NCI-H1048 (cell line): ENCODE data around the gene UBE2G2.

Experiments
- DNase-seq: peaks from one replicate; lab custom pipeline; 2025; lab: John Stamatoyannopoulos, UW

UBE2G2 gene

DNA sequence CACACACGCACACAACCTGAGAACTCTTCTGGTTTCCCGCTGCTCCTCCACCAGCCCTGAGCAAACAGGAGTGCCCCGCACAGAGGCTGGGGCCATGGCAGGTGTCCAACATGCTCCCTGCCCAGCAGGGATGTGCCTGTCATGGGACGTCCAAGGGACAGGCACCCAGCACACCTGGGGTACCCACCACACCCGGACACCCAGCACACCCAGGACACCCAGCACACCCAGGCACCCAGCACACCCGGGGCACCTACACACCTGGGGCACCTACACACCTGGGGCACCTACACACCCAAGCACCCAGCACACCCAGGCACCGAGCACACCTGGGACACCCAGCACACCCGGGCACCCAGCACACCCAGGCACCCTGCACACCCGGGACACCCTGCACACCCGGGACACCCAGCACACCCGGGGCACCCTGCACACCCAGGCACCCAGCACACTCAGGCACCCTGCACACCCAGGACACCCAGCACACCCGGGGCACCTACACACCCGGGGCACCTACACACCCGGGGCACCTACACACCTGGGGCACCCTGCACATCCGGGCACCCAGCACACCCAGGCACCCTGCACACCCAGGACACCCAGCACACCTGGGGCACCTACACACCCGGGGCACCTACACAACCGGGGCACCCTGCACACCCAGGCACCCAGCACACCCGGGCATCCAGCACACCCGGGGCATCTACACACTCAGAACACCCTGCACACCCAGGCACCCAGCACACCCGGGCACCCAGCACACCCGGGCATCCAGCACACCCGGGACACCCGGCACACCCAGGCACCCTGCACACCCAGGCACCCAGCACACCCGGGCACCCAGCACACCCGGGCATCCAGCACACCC, 37.9 kb downstream of the UBE2G2 start:
- DNase-seq = no peak

DNA sequence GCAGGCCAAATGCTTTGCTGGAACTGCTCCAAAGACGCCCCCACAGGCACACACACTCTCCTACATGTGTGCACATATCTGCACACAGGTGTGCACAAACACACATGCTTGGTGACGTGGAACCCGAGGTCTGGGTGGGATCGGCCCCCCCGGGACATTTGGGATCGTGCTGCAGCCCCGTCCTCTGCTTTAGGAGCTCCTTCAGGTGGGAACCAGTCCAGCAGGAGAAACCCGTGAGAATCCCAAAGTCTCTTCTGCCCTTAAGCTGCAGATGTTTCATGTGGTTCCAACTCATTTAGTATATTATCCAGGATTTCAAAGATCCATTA, 38.6 kb downstream of the UBE2G2 start:
- no peak for DNase-seq

DNA sequence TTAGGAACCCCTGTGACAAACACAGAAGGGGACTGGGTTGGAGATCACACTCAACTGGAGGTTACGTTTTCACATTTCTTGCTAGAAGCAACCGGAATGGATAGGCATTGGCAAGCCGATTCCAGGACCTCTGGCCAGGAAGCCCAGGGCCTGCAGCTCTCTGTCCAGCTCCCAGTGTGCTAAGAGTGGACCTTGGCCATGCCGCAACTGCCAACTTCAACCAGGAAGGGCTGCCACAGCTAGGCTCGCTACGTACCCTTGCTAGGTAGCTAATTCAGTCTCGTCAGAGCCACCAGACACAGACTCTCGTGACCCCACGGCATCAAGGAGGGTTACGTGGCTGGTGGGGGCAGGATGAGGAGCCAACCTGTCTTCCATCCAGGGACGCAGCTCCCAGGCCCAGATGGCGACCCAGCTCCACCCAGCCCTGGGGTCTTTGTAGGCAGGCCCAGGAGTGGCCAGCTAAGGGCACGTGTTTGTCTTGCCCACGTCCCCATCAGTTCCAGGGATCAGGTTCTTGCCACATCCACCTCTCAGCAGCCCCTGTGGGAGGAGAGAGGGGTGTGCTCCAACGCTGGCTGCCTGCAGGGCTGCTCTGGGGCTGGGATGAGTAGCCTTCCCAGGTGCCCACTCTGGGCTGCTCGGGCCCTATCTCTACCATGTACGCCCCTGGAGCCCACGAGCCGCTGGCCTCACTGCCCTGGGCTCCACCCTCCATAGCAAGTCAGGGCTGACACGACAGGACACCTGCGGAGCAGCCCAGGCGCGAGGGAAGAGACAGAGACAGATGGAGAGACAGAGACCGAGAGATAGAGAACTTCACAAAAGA, 39.2 kb downstream of the UBE2G2 start:
- no peak for DNase-seq

DNA sequence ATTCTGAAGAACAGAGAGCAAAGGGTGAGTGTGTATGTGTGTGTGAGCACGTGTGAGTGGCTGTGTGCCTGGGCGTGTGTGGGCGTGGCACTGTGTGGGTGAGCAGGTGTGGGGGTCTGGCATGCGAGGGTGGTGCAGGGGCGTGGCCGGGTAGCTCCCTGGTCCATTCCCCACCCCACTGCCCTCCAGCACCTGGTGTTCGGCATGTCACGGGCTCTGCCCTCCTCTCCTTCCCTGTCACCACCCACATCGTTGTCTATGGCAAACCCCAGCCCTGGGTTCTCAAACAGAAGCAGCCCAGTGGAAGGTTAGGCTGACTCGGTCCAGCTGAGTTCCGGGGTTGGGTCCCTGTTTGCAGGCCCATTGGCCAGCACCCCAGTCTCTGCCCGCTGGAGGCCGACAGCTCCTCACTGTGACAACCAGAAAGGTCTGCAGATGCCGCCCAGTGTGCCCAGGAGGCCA, 39.8 kb downstream of the UBE2G2 start:
- DNase-seq = no peak

- DNase-seq = no peak
Measured at GRCh38 chr21:44761011-44761729, 40.5 kb downstream of the UBE2G2 start.

GRCh38 chr21:44760376-44760775, 41.2 kb downstream of the UBE2G2 start:
- DNase-seq = no peak

GRCh38 chr21:44759628-44760285, 41.9 kb downstream of the UBE2G2 start:
- no peak for DNase-seq

GRCh38 chr21:44758781-44759627, 42.6 kb downstream of the UBE2G2 start:
- no peak for DNase-seq

GRCh38 chr21:44758141-44758561, 43.5 kb downstream of the UBE2G2 start:
- no peak for DNase-seq

GRCh38 chr21:44757731-44758130, 43.9 kb downstream of the UBE2G2 start:
- DNase-seq = no peak

DNA sequence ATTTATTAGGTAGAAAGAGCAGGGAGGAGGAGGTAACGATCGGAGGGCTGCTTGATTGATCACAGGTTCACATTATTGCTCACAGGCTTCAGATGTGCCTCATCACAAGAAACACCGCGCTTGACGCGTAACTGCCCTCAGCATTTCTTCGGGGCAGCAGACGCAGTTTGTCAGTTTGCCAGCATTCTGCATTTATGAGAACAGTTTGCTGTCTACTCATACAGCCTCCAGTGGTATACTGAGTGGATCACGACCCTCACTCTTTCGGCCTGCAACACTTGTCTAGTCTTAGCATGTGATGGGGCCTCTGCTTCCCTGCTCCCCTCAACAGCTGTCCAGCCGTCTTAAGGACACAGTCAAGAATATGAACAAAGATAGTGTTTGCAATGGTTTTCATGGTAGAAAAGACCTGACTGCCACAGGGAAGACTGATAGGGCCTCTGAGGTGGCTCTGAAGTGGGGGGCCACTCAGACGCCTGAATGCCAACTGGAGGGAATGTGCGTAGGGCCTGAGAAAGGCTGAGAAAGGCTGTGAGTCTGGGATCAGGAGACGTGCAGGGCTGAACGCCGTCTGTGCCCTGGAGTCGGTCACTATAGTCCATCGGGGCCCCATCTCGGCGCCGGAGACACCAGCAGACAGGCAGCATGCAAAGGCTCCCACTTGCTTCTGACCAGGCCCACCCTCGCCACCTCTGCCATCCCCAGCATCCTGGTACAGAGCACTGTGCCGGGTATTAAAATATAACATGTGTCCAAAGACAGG, 45.0 kb downstream of the UBE2G2 start:
- DNase-seq = no peak

DNA sequence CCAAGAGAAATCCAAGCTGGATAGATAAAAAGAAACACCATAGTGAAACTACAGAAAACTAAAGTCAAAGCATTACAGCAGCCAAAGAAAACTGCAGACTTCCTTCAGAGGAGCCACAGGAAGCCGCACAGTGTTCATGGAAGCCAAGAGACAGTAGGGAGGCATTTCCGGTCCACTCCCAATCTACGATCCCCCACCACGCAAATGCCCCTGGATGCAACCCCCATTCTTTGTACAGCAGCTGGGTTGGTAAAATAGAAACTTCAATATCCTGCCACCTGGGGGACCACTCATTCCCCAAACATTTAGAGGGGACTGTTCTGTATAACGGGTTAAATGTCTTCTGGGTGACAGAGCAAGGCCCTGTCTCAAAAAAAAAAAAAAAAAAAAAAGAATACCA, 46.4 kb downstream of the UBE2G2 start:
- DNase-seq = no peak

DNA sequence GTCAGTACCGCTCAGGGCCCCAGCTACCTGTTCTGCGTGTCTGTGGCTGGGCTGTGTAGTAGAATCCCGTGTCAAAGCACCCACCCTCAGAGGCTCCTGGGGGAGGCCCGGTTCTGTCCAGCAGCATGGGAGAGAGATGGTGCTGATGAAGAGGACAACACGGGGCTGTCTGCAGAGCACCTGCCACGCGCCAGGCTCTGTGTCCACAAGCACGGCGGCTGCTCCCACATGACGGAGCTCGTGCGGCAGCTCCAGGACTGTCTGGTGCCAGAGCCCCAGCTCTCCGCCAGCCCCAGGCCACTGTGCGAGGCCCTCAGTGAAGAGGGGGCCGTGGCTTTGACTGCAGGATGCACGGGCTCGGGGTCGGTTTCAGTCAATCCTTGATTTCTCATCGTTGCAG, 48.3 kb downstream of the UBE2G2 start:
- no peak for DNase-seq

GRCh38 chr21:44752671-44753235, 48.9 kb downstream of the UBE2G2 start:
- no peak for DNase-seq

DNA sequence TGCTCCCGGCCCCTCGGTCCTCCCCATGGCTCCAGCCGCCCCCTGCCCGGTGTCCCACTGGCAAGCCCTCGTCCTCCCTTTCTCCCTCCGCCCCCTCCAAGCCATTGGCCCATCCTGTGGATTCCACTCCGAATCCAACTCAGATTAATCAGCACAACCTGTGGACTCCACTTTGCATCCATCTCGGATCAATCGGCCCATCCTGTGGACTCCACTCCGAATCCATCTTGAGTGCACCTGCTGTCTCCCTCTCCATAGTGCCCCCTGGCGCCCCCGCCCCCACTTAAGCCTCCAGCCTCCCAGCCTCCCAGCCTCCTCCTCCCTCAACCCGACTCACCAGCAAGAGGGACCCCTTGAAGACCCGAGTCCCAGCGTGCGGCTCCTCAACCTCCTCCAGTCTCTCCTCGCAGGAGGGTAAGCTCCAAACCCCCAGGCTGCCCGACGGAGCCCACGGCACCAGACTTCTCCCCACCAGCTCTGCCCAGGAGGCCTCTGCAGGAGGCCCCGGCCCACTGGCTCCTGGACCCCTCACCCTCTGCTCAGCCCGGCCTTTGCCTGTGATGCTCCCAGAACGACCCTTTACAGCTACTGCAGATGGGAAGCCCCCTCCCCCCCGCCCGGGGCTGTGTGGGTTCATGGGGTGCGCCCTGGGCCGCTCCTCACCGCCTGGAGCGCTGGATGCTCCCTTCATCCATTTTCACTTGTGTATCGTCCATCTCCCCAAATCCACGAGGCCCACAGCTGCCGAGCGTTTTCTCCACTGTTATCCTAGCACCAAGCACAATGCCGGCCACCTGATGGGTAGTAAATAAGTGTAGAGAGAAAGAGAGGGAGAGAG, 49.6 kb downstream of the UBE2G2 start:
- no peak for DNase-seq

DNA sequence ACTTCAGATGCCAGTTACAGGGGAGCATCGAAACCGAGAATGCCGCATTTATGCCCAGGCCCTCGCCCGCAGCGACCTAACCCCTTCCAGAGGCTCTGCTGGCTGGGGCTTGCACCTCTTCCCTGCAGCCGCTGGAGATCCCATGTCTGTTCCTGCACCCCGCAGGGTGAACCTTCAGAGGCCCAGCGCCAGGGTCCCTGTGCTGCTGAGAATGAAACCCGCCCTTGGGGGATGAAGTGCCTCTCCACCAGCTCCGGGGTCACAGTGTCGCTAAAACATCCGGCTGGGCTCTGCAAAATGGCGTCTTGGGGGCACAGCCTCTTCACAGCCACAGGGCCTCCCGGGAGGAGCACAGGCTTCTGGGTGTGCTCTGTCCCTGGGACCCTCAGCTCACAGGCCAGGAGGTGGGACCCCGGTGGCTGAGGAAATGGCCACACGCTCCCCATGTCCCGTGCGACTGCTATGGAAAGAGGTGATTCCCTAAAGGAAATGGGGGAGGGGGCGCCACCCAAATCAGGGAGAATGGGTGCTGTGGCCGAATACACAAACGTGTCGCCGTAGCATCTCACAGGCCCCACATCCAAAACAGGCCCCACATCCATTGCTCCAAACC, 50.3 kb downstream of the UBE2G2 start:
- no peak for DNase-seq

DNA sequence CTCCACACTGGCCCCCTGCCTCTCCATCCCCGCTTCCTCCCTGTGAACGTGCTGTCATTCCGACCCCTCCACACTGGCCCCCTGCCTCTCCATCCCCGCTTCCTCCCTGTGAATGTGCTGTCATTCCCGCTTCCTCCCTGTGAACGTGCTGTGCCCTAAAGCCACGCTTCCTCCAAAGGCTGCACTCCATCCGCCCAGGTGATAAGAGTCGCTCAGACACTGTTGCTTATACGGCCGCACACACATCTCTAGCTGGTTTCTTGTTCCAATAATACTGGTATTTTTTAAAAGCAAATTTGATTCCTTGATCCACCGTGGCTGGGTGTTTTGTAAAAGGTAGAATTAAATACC, 51.0 kb downstream of the UBE2G2 start:
- no peak for DNase-seq

DNA sequence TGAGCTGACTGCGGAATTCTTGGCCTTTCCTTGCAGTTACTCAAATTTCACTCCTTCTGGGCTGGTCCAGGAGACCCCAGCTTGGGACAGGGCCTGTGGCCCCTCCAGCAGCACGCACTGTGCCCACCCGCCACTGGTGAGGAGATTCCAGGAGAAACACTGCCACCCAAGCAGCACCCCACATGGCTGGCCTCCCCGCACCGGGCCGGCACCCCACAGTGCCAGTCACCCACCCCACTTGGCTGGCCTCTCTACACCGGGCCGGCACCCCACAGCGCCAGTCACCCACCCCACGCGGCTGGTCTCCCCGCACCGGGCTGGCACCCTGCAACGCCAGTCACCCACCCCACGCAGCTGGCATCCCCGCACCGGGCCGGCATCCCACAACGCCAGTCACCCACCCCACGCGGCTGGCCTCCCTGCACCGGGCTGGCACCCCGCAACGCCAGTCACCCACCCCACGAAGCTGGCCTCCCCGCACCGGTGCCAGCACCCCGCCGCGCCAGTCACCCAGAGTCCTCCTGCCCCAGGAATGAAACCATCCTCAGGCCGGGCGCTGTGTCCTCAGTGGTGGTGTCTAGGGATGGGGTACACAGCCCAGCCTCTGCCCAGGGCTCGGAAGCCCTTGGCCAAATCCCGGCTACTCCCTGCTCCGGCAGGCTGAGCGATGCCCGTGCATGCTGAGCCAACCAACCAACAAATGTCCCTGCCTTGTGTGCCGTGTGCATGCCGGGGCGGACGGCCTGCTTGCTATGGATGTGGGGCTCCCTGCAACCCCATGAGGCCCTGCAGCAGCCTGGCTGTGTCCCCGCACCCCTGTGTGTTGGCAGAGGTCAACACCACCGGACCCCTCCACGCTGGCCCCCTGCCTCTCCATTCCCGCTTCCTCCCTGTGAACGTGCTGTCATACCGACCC, 51.6 kb downstream of the UBE2G2 start:
- DNase-seq = no peak
